HepG2 (cell line): ENCODE results near the gene ATRIP. TPM values are rescaled to one million over a fixed set of nuclear protein-coding genes. Genes with fewer than 3 reads are reported as not detected.

Source experiments
- ARID2 ChIP-seq: sonication (generic); formaldehyde crosslinking; IDR thresholded peaks from 2 replicates; pipeline ENCODE4 v1.8.1; 2022; ENCODE audit warnings: mild to moderate bottlenecking, missing genetic modification reagents, borderline replicate concordance
- CAMTA2 ChIP-seq: sonication (generic); formaldehyde crosslinking; IDR thresholded peaks from 2 replicates; pipeline ENCODE4 v1.4.0; 2020; ENCODE audit warnings: mild to moderate bottlenecking, missing genetic modification reagents, borderline replicate concordance
- DNMT3B ChIP-seq: conservative IDR thresholded peaks from 2 replicates; pipeline ENCODE4 v1.6.1; 2016; ENCODE audit warnings: missing biosample characterization, control low read depth
- ELK4 ChIP-seq: sonication (generic); formaldehyde crosslinking; IDR thresholded peaks from 2 replicates; pipeline ENCODE4 v1.9.0; 2021; ENCODE audit warnings: missing genetic modification reagents, borderline replicate concordance
- FOSL1 ChIP-seq: sonication (generic); formaldehyde crosslinking; IDR thresholded peaks from 2 replicates; pipeline ENCODE4 v1.9.0; 2021; ENCODE audit warnings: missing genetic modification reagents, borderline replicate concordance
- GMEB1 ChIP-seq: sonication (generic); formaldehyde crosslinking; IDR thresholded peaks from 2 replicates; pipeline ENCODE4 v1.5.1; 2020; ENCODE audit warnings: missing genetic modification reagents, mild to moderate bottlenecking, borderline replicate concordance
- GPBP1L1 ChIP-seq: sonication (generic); formaldehyde crosslinking; IDR thresholded peaks from 2 replicates; pipeline ENCODE4 v1.5.0; 2020; ENCODE audit warnings: mild to moderate bottlenecking, missing genetic modification reagents
- IKZF4 ChIP-seq: sonication (generic); formaldehyde crosslinking; IDR thresholded peaks from 2 replicates; pipeline ENCODE4 v1.5.1; 2020; ENCODE audit warnings: borderline replicate concordance, mild to moderate bottlenecking, low read depth, missing genetic modification reagents; ENCODE audit errors: not compliant biosample characterization
- JUN ChIP-seq: sonication (generic); formaldehyde crosslinking; IDR thresholded peaks from 2 replicates; pipeline ENCODE4 v1.4.0; 2020; ENCODE audit warnings: mild to moderate bottlenecking, missing genetic modification reagents
- PTBP1 ChIP-seq: fragments of 200-400 bp; formaldehyde crosslinking; IDR thresholded peaks from 2 replicates; pipeline ENCODE4 v1.6.1; 2018; ENCODE audit warnings: low read length, low read depth; ENCODE audit not compliant: poor library complexity, severe bottlenecking
- RNF219 ChIP-seq: sonication (generic); formaldehyde crosslinking; IDR thresholded peaks from 2 replicates; pipeline ENCODE4 v1.5.0; 2020; ENCODE audit warnings: mild to moderate bottlenecking, missing genetic modification reagents
- SCMH1 ChIP-seq: sonication (generic); formaldehyde crosslinking; IDR thresholded peaks from 2 replicates; pipeline ENCODE4 v1.9.0; 2021; ENCODE audit warnings: missing genetic modification reagents, mild to moderate bottlenecking, borderline replicate concordance
- TAF1 ChIP-seq: sonication (generic); formaldehyde crosslinking; IDR thresholded peaks from 2 replicates; pipeline ENCODE4 v1.4.0; 2020; ENCODE audit warnings: missing genetic modification reagents
- ZHX1 ChIP-seq: sonication (generic); formaldehyde crosslinking; IDR thresholded peaks from 2 replicates; pipeline ENCODE4 v1.8.1; 2022; ENCODE audit warnings: low read depth, mild to moderate bottlenecking, missing genetic modification reagents
- ZNF282 ChIP-seq: fragments of 450-650 bp; IDR thresholded peaks from 2 replicates; pipeline ENCODE4 v1.6.1; 2018; ENCODE audit not compliant: partially characterized antibody
- ZNF547 ChIP-seq: sonication (generic); formaldehyde crosslinking; IDR thresholded peaks from 2 replicates; pipeline ENCODE4 v1.5.1; 2020; ENCODE audit warnings: mild to moderate bottlenecking, missing genetic modification reagents
- ZNF580 ChIP-seq: IDR thresholded peaks from 2 replicates; pipeline ENCODE4 v1.6.1; 2016; ENCODE audit warnings: low read depth, borderline replicate concordance
- ZNF597 ChIP-seq: sonication (generic); formaldehyde crosslinking; IDR thresholded peaks from 2 replicates; pipeline ENCODE4 v1.5.0; 2020; ENCODE audit warnings: missing genetic modification reagents
- ZNF614 ChIP-seq: IDR thresholded peaks from 2 replicates; pipeline ENCODE4 v1.6.1; 2018; ENCODE audit warnings: missing biosample characterization, missing genetic modification reagents, inconsistent platforms, borderline replicate concordance
- polyA plus RNA-seq, 8 experiments: library from polyadenylated mRNA; depleted of rRNA in 3 of 8; stranded (reverse) in 7 of 8; unstranded in 1 of 8; fragments of >200 nt; fragmentation: Illumina TruSeq in 4 of 8; extraction: Trizol in 4 of 8; gene quantifications; 2 replicates each; pipeline versions ENCODE4 v1.2.1 to v1.2.3, GENCODE V29; 2011 to 2016; ENCODE audit warnings: low read depth in 4 of 8, missing spikeins in 1 of 8, mixed read lengths in 1 of 8; ENCODE audit not compliant: insufficient read depth in 1 of 8
- total RNA-seq, 5 experiments: library from RNA; depleted of rRNA; stranded (reverse); fragments of >200 nt; fragmentation: Illumina TruSeq; extraction: Trizol; gene quantifications; 2 replicates each; pipeline ENCODE4 v1.2.3, GENCODE V29; 2016; ENCODE audit warnings: low read depth in 1 of 5

The ATRIP gene
- total and polyA plus RNA-seq, 2 of the 13 experiments (the other 11 are each of a cell fraction or from before 2014, with no cell fraction given), result 5.1 to 12.5 TPM

GRCh38 chr3:48473617-48473952 is 27.0 kb downstream of the ATRIP start (continued):
- TF ChIP-seq CAMTA2, result no peak
- peak; percentile 12; the same call in 1 of the 2 replicates for TF ChIP-seq GMEB1 (CRISPR knock-in tag)
- TF ChIP-seq PTBP1, result peak; percentile 1
- TF ChIP-seq ELK4 (CRISPR knock-in tag), result no peak
- TF ChIP-seq IKZF4 (CRISPR knock-in tag), result no peak
- TF ChIP-seq FOSL1, result no peak
- no peak for TF ChIP-seq RNF219 (CRISPR knock-in tag)
- TF ChIP-seq GPBP1L1 (CRISPR knock-in tag), result no peak
- no peak for TF ChIP-seq JUN (CRISPR knock-in tag)
- no peak for TF ChIP-seq ZNF282
- 0 out of 2 replicates have a peak, but pooled peaks have one; percentile 12 for TF ChIP-seq ZHX1
- TF ChIP-seq ARID2 (CRISPR knock-in tag), result no peak
- 0 out of 2 replicates have a peak, but pooled peaks have one; percentile 2 for TF ChIP-seq ZNF547 (CRISPR knock-in tag)
- TF ChIP-seq ZNF580 (CRISPR knock-in tag), result no peak
- TF ChIP-seq ZNF614 (CRISPR knock-in tag), result 0 out of 2 replicates have a peak, but pooled peaks have one; percentile 5
- no peak for TF ChIP-seq TAF1 (CRISPR knock-in tag)
- no peak for TF ChIP-seq ZNF597 (CRISPR knock-in tag)
- TF ChIP-seq DNMT3B, result no peak
- TF ChIP-seq SCMH1, result no peak
